Breast epithelium (tissue), 3 donors: ENCODE measurements around the gene EVI2A.

Experiments used
- CTCF ChIP-seq, 3 donors: fragments of 450-650 bp; IDR thresholded peaks; one replicate each; pipeline ENCODE4 v1.5.1; 2016 to 2017; ENCODE audit warnings: antibody characterized with exemption in 3 of 3, mild to moderate bottlenecking in 3 of 3, moderate library complexity in 3 of 3
- POLR2A ChIP-seq: fragments of 450-650 bp; IDR thresholded peaks from one replicate; pipeline ENCODE4 v1.6.1; 2016; ENCODE audit warnings: antibody characterized with exemption, mild to moderate bottlenecking, moderate library complexity
- POLR2AphosphoS5 ChIP-seq, 3 donors: sonication (generic); formaldehyde crosslinking; IDR thresholded peaks; one replicate each; pipeline ENCODE4 v1.6.1; 2017; ENCODE audit warnings: antibody characterized with exemption in 3 of 3

GRCh38 chr17:31310886-31311285 is 10.5 kb downstream of the EVI2A start:
- no peak for TF ChIP-seq POLR2AphosphoS5 (IDR thresholded peaks at IDR 0.05)
- TF ChIP-seq CTCF (IDR thresholded peaks at IDR 0.05), result no peak
- TF ChIP-seq POLR2A, result no peak
